HEK293 (cell line): Measurements from ENCODE around the gene BCAS3.
"Not testable (repeated sequence)": the region's sequence is repeated elsewhere in the genome, so short reads cannot be mapped to it uniquely, and the experiment has no call there.

ENCODE experiments used
- CTCF ChIA-PET: fragments of 350-600 bp; formaldehyde crosslinking; extraction: SDS; loops from one replicate; lab custom pipeline; 2021; ENCODE audit warnings: antibody characterized with exemption; lab: Yijun Ruan, JAX
- POLR2A ChIA-PET: fragments of 300-600 bp; formaldehyde crosslinking; extraction: SDS; loops from one replicate; lab custom pipeline; 2020; ENCODE audit warnings: antibody characterized with exemption, inconsistent platforms; lab: Yijun Ruan, JAX
- H3K27ac ChIP-seq: fragments of 200-500 bp; sonication (Bioruptor generic); 2 replicates; pipeline ENCODE4 v1.5.1; 2014; ENCODE audit warnings: low read depth, low read length, control low read depth, inconsistent platforms; ENCODE audit errors: extremely low read depth
- H3K36me3 ChIP-seq, 2 experiments: fragments of 200-500 bp in 1 of 2; sonication (Bioruptor generic) in 1 of 2; 1 replicate in 1 of 2; 2 replicates in 1 of 2; pipeline ENCODE4 v1.5.1; 2014 to 2017; ENCODE audit warnings: inconsistent platforms in 2 of 2, low read length in 2 of 2; ENCODE audit not compliant: control insufficient read depth in 2 of 2, insufficient read depth in 1 of 2
- H3K4me1 ChIP-seq: fragments of 200-500 bp; sonication (Bioruptor generic); 2 replicates; pipeline ENCODE4 v1.5.1; 2014; ENCODE audit warnings: mild to moderate bottlenecking, low read length, inconsistent platforms; ENCODE audit not compliant: control insufficient read depth, insufficient read depth
- H3K4me3 ChIP-seq: 2 replicates; pipeline ENCODE4 v1.5.1; 2011; ENCODE audit warnings: low read depth, mild to moderate bottlenecking, control low read depth, low read length, moderate library complexity
- H3K9me3 ChIP-seq: fragments of 200-500 bp; sonication (Bioruptor generic); 2 replicates; pipeline ENCODE4 v1.5.1; 2014; ENCODE audit warnings: low read depth, low read length, inconsistent platforms; ENCODE audit not compliant: control insufficient read depth, insufficient read depth
- FEZF1 ChIP-seq: fragments of 450-650 bp; formaldehyde crosslinking; IDR thresholded peaks from 2 replicates; pipeline ENCODE4 v1.5.1; 2016; ENCODE audit warnings: missing biosample characterization, missing genetic modification characterization
- GLI4 ChIP-seq: fragments of 450-650 bp; formaldehyde crosslinking; IDR thresholded peaks from 2 replicates; pipeline ENCODE4 v1.5.1; 2016; ENCODE audit warnings: missing biosample characterization, missing genetic modification characterization
- HOXD13 ChIP-seq: sonication (generic); formaldehyde crosslinking; IDR thresholded peaks from 2 replicates; pipeline ENCODE4 v1.8.0; 2022; ENCODE audit warnings: missing genetic modification reagents, borderline replicate concordance
- KLF8 ChIP-seq: fragments of 450-650 bp; formaldehyde crosslinking; IDR thresholded peaks from 2 replicates; pipeline ENCODE4 v1.5.1; 2016; ENCODE audit warnings: missing biosample characterization, missing genetic modification characterization
- ZNF112 ChIP-seq: fragments of 450-650 bp; formaldehyde crosslinking; IDR thresholded peaks from 2 replicates; pipeline ENCODE4 v1.5.0; 2017; ENCODE audit warnings: missing biosample characterization, missing genetic modification characterization
- ZNF48 ChIP-seq: fragments of 450-650 bp; formaldehyde crosslinking; IDR thresholded peaks from 2 replicates; pipeline ENCODE4 v1.5.1; 2016; ENCODE audit warnings: missing biosample characterization, missing genetic modification characterization
- ZNF561 ChIP-seq: fragments of 450-650 bp; IDR thresholded peaks from 2 replicates; pipeline ENCODE4 v1.5.1; 2018; ENCODE audit warnings: missing biosample characterization, missing genetic modification characterization, borderline replicate concordance
- TF ChIP-seq, protein P1 (sequence below): fragments of 450-650 bp; formaldehyde crosslinking; conservative IDR thresholded peaks from 2 replicates; pipeline ENCODE4 v1.5.1; 2016; ENCODE audit warnings: low read depth, missing biosample characterization, missing genetic modification characterization
- TF ChIP-seq, protein P2 (sequence below): fragments of 450-650 bp; formaldehyde crosslinking; IDR thresholded peaks from 2 replicates; pipeline ENCODE4 v1.5.1; 2016; ENCODE audit warnings: missing biosample characterization, missing genetic modification characterization
- TF ChIP-seq, protein P3 (sequence below): fragments of 450-650 bp; formaldehyde crosslinking; IDR thresholded peaks from 2 replicates; pipeline ENCODE4 v1.5.1; 2016; ENCODE audit warnings: missing biosample characterization, missing genetic modification characterization

BCAS3 gene

GRCh38 chr17:60664022-60664421, 13.6 kb upstream of the BCAS3 start (continued):
- TF ChIP-seq, protein P1, sequence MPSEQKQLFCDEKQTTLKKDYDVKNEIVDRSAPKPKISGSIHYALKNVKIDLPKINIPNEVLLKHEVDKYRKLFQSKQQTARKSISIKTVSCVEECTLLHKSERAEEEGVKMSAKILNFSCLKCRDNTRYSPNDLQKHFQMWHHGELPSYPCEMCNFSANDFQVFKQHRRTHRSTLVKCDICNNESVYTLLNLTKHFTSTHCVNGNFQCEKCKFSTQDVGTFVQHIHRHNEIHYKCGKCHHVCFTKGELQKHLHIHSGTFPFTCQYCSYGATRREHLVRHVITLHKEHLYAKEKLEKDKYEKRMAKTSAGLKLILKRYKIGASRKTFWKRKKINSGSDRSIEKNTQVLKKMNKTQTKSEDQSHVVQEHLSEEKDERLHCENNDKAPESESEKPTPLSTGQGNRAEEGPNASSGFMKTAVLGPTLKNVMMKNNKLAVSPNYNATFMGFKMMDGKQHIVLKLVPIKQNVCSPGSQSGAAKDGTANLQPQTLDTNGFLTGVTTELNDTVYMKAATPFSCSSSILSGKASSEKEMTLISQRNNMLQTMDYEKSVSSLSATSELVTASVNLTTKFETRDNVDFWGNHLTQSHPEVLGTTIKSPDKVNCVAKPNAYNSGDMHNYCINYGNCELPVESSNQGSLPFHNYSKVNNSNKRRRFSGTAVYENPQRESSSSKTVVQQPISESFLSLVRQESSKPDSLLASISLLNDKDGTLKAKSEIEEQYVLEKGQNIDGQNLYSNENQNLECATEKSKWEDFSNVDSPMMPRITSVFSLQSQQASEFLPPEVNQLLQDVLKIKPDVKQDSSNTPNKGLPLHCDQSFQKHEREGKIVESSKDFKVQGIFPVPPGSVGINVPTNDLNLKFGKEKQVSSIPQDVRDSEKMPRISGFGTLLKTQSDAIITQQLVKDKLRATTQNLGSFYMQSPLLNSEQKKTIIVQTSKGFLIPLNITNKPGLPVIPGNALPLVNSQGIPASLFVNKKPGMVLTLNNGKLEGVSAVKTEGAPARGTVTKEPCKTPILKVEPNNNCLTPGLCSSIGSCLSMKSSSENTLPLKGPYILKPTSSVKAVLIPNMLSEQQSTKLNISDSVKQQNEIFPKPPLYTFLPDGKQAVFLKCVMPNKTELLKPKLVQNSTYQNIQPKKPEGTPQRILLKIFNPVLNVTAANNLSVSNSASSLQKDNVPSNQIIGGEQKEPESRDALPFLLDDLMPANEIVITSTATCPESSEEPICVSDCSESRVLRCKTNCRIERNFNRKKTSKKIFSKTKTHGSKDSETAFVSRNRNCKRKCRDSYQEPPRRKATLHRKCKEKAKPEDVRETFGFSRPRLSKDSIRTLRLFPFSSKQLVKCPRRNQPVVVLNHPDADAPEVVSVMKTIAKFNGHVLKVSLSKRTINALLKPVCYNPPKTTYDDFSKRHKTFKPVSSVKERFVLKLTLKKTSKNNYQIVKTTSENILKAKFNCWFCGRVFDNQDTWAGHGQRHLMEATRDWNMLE (tag by site-specific recombination), result no peak
- no peak for TF ChIP-seq ZNF48 (tag by site-specific recombination)
- no peak for TF ChIP-seq KLF8 (tag by site-specific recombination)
- TF ChIP-seq ZNF112 (tag by site-specific recombination), result no peak
- TF ChIP-seq ZNF561, result no peak
- TF ChIP-seq GLI4 (tag by site-specific recombination), result no peak

DNA sequence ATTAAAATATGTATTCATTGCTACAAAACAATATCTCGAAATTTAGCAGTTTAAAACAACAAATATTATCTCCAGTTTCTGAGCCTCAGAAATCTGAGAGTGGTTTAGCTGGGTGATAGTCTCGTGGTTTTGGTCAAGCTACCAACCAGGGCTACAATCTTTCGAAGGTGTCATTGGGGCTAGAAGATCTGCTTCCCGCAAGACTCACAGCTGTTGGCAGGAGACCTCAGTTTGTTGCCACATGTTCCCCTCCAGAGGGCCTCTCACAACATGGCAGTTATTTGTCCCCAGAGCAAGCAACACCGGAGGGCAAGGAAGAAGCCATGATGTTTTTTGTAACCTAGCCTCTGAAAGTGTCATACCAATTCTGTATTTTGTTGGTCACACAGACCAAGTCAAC, 12.0 kb upstream of the BCAS3 start:
- H3K27ac ChIP-seq, result no peak overlapping the region

GRCh38 chr17:60668741-60669140, 8.9 kb upstream of the BCAS3 start:
- H3K36me3 ChIP-seq, result peaks cover 8 to 23% of the 10 kb centered on the region in 2 experiments; a peak in 2 of 3 replicates
- not testable (repeated sequence) for H3K9me3 ChIP-seq, H3K4me1 ChIP-seq, H3K27ac ChIP-seq, H3K4me3 ChIP-seq
- ChIA-PET POLR2A (interaction anchor here (2.3 kb wide), 1 partner anchor 9 kb away, joined by 8 read pairs; the partner anchor contains the start of gene BCAS3), CTCF (interaction anchor here (0.6 to 1.8 kb wide), 2 partner anchors 11 to 30 kb away, joined by 4 to 8 read pairs; no protein-coding TSS in a partner anchor)

More for the DNA sequence above, 12.0 kb upstream of the BCAS3 start:
- CTCF ChIA-PET, result interaction anchor here (1.1 kb wide), 1 partner anchor 26 kb away, joined by 3 read pairs; no protein-coding TSS in a partner anchor
- no peak overlapping the region for H3K4me3 ChIP-seq
- H3K36me3 ChIP-seq, result peaks cover 8 to 42% of the 10 kb centered on the region in 2 experiments; a peak in 2 of 3 replicates
- H3K4me1 ChIP-seq, result no peaks in the 10 kb centered on the region
- TF ChIP-seq FEZF1 (tag by site-specific recombination), result no peak
- TF ChIP-seq, all 188 proteins: peak for 0
- no peaks in the 10 kb centered on the region for H3K9me3 ChIP-seq
- POLR2A ChIA-PET, result no interaction called here

- no peak for TF ChIP-seq HOXD13 (CRISPR knock-in tag)
- TF ChIP-seq, protein P2, sequence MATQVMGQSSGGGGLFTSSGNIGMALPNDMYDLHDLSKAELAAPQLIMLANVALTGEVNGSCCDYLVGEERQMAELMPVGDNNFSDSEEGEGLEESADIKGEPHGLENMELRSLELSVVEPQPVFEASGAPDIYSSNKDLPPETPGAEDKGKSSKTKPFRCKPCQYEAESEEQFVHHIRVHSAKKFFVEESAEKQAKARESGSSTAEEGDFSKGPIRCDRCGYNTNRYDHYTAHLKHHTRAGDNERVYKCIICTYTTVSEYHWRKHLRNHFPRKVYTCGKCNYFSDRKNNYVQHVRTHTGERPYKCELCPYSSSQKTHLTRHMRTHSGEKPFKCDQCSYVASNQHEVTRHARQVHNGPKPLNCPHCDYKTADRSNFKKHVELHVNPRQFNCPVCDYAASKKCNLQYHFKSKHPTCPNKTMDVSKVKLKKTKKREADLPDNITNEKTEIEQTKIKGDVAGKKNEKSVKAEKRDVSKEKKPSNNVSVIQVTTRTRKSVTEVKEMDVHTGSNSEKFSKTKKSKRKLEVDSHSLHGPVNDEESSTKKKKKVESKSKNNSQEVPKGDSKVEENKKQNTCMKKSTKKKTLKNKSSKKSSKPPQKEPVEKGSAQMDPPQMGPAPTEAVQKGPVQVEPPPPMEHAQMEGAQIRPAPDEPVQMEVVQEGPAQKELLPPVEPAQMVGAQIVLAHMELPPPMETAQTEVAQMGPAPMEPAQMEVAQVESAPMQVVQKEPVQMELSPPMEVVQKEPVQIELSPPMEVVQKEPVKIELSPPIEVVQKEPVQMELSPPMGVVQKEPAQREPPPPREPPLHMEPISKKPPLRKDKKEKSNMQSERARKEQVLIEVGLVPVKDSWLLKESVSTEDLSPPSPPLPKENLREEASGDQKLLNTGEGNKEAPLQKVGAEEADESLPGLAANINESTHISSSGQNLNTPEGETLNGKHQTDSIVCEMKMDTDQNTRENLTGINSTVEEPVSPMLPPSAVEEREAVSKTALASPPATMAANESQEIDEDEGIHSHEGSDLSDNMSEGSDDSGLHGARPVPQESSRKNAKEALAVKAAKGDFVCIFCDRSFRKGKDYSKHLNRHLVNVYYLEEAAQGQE (tag by site-specific recombination), result peak; percentile 27; the same call in 1 of the 2 replicates
- TF ChIP-seq, protein P3, sequence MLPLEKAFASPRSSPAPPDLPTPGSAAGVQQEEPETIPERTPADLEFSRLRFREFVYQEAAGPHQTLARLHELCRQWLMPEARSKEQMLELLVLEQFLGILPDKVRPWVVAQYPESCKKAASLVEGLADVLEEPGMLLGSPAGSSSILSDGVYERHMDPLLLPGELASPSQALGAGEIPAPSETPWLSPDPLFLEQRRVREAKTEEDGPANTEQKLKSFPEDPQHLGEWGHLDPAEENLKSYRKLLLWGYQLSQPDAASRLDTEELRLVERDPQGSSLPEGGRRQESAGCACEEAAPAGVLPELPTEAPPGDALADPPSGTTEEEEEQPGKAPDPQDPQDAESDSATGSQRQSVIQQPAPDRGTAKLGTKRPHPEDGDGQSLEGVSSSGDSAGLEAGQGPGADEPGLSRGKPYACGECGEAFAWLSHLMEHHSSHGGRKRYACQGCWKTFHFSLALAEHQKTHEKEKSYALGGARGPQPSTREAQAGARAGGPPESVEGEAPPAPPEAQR (tag by site-specific recombination), result no peak
- TF ChIP-seq, all 188 proteins: peak for 1
- H3K9me3 ChIP-seq, result no peaks in the 10 kb centered on the region
- no peak overlapping the region for H3K27ac ChIP-seq
- peaks cover under 1 to 2% of the 10 kb centered on the region in 2 experiments; a peak in 2 of 3 replicates for H3K36me3 ChIP-seq
- no peak overlapping the region for H3K4me3 ChIP-seq
- ChIA-PET POLR2A (no interaction called here), CTCF (interaction anchor here (0.7 kb wide), 1 partner anchor 205 kb away, joined by 3 read pairs; no protein-coding TSS in a partner anchor)
- H3K4me1 ChIP-seq, result no peaks in the 10 kb centered on the region
Measured at GRCh38 chr17:60671482-60671881, 6.2 kb upstream of the BCAS3 start.
